WTC11 (cell line): Measurements from ENCODE around the gene MARK2. TPM values are rescaled to one million over a fixed set of nuclear protein-coding genes. Genes with fewer than 3 reads are reported as not detected.

Source experiments
- ATAC-seq: fragments of 200-7000 bp; cut with Tn5 transposase; 2 replicates; pipeline ENCODE4 v1.10.0; 2021; ENCODE audit warnings: mild to moderate bottlenecking, moderate library complexity
- CTCF ChIA-PET: fragments of 300-600 bp; sonication (Branson Sonifier 250); formaldehyde crosslinking; loops from one replicate; lab custom pipeline; 2021; ENCODE audit warnings: antibody characterized with exemption; lab: Charles Lee
- POLR2A ChIA-PET: fragments of 350-600 bp; sonication (Branson Sonifier 250); formaldehyde crosslinking; loops from one replicate; lab custom pipeline; 2021; ENCODE audit warnings: antibody characterized with exemption; lab: Charles Lee
- DNase-seq: peaks from one replicate; pipeline ENCODE4 v3.0.0; 2021; ENCODE audit warnings: low spot score
- H3K27ac Mint-ChIP-seq: 2 replicates; pipeline ENCODE4 v1.8.0; 2021; ENCODE audit warnings: mixed read lengths
- H3K27me3 Mint-ChIP-seq: 2 replicates; pipeline ENCODE4 v1.8.0; 2021; ENCODE audit warnings: low read depth, mild to moderate bottlenecking, moderate library complexity, mixed read lengths
- H3K36me3 Mint-ChIP-seq: 2 replicates; pipeline ENCODE4 v1.8.0; 2021; ENCODE audit warnings: mixed read lengths
- H3K4me1 Mint-ChIP-seq: 2 replicates; pipeline ENCODE4 v1.8.0; 2022; ENCODE audit warnings: mixed read lengths
- H3K4me3 Mint-ChIP-seq: 2 replicates; pipeline ENCODE4 v1.8.0; 2021; ENCODE audit warnings: mild to moderate bottlenecking, moderate library complexity, mixed read lengths
- H3K9me3 Mint-ChIP-seq: 2 replicates; pipeline ENCODE4 v1.8.0; 2021; ENCODE audit warnings: mixed read lengths
- ARID4B ChIP-seq: sonication (generic); formaldehyde crosslinking; IDR thresholded peaks from 2 replicates; pipeline ENCODE4 v1.8.0; 2023; ENCODE audit warnings: missing genetic modification reagents, mild to moderate bottlenecking, borderline replicate concordance
- ELF4 ChIP-seq: sonication (generic); formaldehyde crosslinking; IDR thresholded peaks from 2 replicates; pipeline ENCODE4 v1.8.1; 2022; ENCODE audit warnings: low read depth, mild to moderate bottlenecking, moderate library complexity, missing genetic modification reagents
- EMX1 ChIP-seq: fragments of 250-450 bp; sonication (Bioruptor Pico); IDR thresholded peaks from 2 replicates; pipeline ENCODE4 v1.8.0; 2021; ENCODE audit warnings: mild to moderate bottlenecking
- ESRRA ChIP-seq: sonication (generic); formaldehyde crosslinking; IDR thresholded peaks from 2 replicates; pipeline ENCODE4 v1.8.1; 2022; ENCODE audit warnings: mild to moderate bottlenecking, missing genetic modification reagents, borderline replicate concordance
- PRDM15 ChIP-seq: sonication (generic); formaldehyde crosslinking; IDR thresholded peaks from 2 replicates; pipeline ENCODE4 v1.8.0; 2022; ENCODE audit warnings: missing genetic modification reagents
- RORB ChIP-seq: fragments of 250-450 bp; sonication (Bioruptor Pico); IDR thresholded peaks from 2 replicates; pipeline ENCODE4 v1.9.0; 2021; ENCODE audit warnings: mild to moderate bottlenecking
- SOX15 ChIP-seq: fragments of 250-450 bp; sonication (Bioruptor Pico); IDR thresholded peaks from 2 replicates; pipeline ENCODE4 v1.9.0; 2021; ENCODE audit warnings: mild to moderate bottlenecking
- TEAD1 ChIP-seq: sonication (generic); formaldehyde crosslinking; IDR thresholded peaks from 2 replicates; pipeline ENCODE4 v1.8.0; 2022; ENCODE audit warnings: mild to moderate bottlenecking, missing genetic modification reagents
- TEAD4 ChIP-seq: sonication (generic); formaldehyde crosslinking; IDR thresholded peaks from 2 replicates; pipeline ENCODE4 v1.8.0; 2022; ENCODE audit warnings: mild to moderate bottlenecking, missing genetic modification reagents
- USF2 ChIP-seq: sonication (generic); formaldehyde crosslinking; IDR thresholded peaks from 2 replicates; pipeline ENCODE4 v1.8.1; 2023; ENCODE audit warnings: mild to moderate bottlenecking, missing genetic modification reagents, moderate library complexity
- ZBTB43 ChIP-seq: sonication (generic); formaldehyde crosslinking; IDR thresholded peaks from 2 replicates; pipeline ENCODE4 v1.8.1; 2023; ENCODE audit warnings: mild to moderate bottlenecking, missing genetic modification reagents
- ZNF232 ChIP-seq: sonication (generic); formaldehyde crosslinking; IDR thresholded peaks from 2 replicates; pipeline ENCODE4 v1.8.0; 2022; ENCODE audit warnings: mild to moderate bottlenecking, missing genetic modification reagents
- total RNA-seq: library from RNA; stranded (reverse); gene quantifications from 3 replicates; pipeline ENCODE4 v1.2.3, GENCODE V29; 2021

MARK2 gene
- total RNA-seq, 1 experiment from 2014 or later = 57.4 TPM

- DNase-seq = no peak
- POLR2A ChIA-PET = interaction anchor here (0.9 to 2.3 kb wide), 4 partner anchors 39 to 169 kb away, joined by 3 to 14 read pairs (median 6); partner anchors contain the start of genes ATL3 and RCOR2
- Mint-ChIP-seq H3K27me3 (no peaks in the 10 kb centered on the region), H3K36me3 (peaks cover 2% of the 10 kb centered on the region; the same call in 1 of the 2 replicates)
- 0 out of 2 replicates have a peak, but pooled peaks have one; percentile 44 for TF ChIP-seq ARID4B (CRISPR knock-in tag)
- no peak for TF ChIP-seq ELF4 (CRISPR knock-in tag)
- TF ChIP-seq SOX15 (CRISPR knock-in tag) = no peak
- TF ChIP-seq TEAD1 (CRISPR knock-in tag) = no peak
- TF ChIP-seq PRDM15 (CRISPR knock-in tag) = 0 out of 2 replicates have a peak, but pooled peaks have one; percentile 30
- no peak for TF ChIP-seq ZNF232 (CRISPR knock-in tag)
- no peak for TF ChIP-seq USF2
- no peak for TF ChIP-seq ESRRA (CRISPR knock-in tag)
- TF ChIP-seq TEAD4 (CRISPR knock-in tag) = no peak
- TF ChIP-seq EMX1 (CRISPR knock-in tag) = no peak
- no peak for TF ChIP-seq RORB (CRISPR knock-in tag)
- TF ChIP-seq ZBTB43 (CRISPR knock-in tag) = no peak
- TF ChIP-seq, all 79 proteins: peak for 2
- no peak for ATAC-seq
- Mint-ChIP-seq H3K27ac (peak overlapping the region; percentile 93), H3K4me1 (peaks cover 66% of the 10 kb centered on the region), H3K9me3 (no peaks in the 10 kb centered on the region), H3K4me3 (peak overlapping the region; percentile 90)
- CTCF ChIA-PET = interaction anchor here (1.3 to 4.9 kb wide), 7 partner anchors 43 to 106 kb away, joined by 6 to 94 read pairs (median 10); partner anchors contain the start of genes RCOR2 and ZFTA
Observed at GRCh38 chr11:63839508-63840355, 822 bp downstream of the MARK2 start.
